Fibroblast of skin of left biceps (primary cell): ENCODE measurements around the gene TLE3.

Experiments
- DNase-seq, 2 experiments: peaks; one replicate each; pipeline ENCODE4 v3.0.0-alpha.2; 2013; ENCODE audit warnings: low read depth in 2 of 2

TLE3 gene

GRCh38 chr15:70029297-70029701, 68.4 kb downstream of the TLE3 start:
- no peak for DNase-seq

- no peak for DNase-seq
Observed at GRCh38 chr15:70027518-70027917, 70.2 kb downstream of the TLE3 start.

- no peak for DNase-seq
Observed at GRCh38 chr15:70026991-70027390, 70.7 kb downstream of the TLE3 start.

- no peak for DNase-seq
Observed at GRCh38 chr15:70025413-70026296, 72.1 kb downstream of the TLE3 start.

- DNase-seq = no peak
Observed at GRCh38 chr15:70024521-70024920, 73.2 kb downstream of the TLE3 start.

GRCh38 chr15:70023769-70024491, 73.8 kb downstream of the TLE3 start:
- peak; percentile 62 to 64 for DNase-seq

- DNase-seq = peak; percentile 76 to 77
Observed at GRCh38 chr15:70023064-70023768, 74.5 kb downstream of the TLE3 start.

GRCh38 chr15:70020229-70020628, 77.5 kb downstream of the TLE3 start:
- DNase-seq = no peak

- no peak for DNase-seq
Observed at GRCh38 chr15:70018646-70019600, 78.8 kb downstream of the TLE3 start.

GRCh38 chr15:70017801-70018200, 79.9 kb downstream of the TLE3 start:
- DNase-seq = no peak

GRCh38 chr15:70017025-70017424, 80.7 kb downstream of the TLE3 start:
- no peak for DNase-seq

GRCh38 chr15:70016511-70016994, 81.2 kb downstream of the TLE3 start:
- DNase-seq = no peak

GRCh38 chr15:70014860-70015490, 82.7 kb downstream of the TLE3 start:
- no peak for DNase-seq

GRCh38 chr15:70014331-70014730, 83.4 kb downstream of the TLE3 start:
- DNase-seq = no peak

- no peak for DNase-seq
Observed at GRCh38 chr15:70013656-70014313, 83.9 kb downstream of the TLE3 start.

- DNase-seq = no peak
Observed at GRCh38 chr15:70012895-70013294, 84.8 kb downstream of the TLE3 start.

GRCh38 chr15:70008697-70009290, 88.9 kb downstream of the TLE3 start:
- no peak for DNase-seq

GRCh38 chr15:70006259-70007147, 91.2 kb downstream of the TLE3 start:
- no peak for DNase-seq

- DNase-seq = no peak
Observed at GRCh38 chr15:70004826-70005225, 92.9 kb downstream of the TLE3 start.
